Retinal pigment epithelial cell (primary cell): ENCODE measurements around the gene ELAPOR1.

Experiments
- DNase-seq: peaks from one replicate; pipeline ENCODE4 v3.0.0-alpha.2; 2010; ENCODE audit warnings: low read depth
- H3K4me3 ChIP-seq: 2 replicates; pipeline ENCODE4 v1.5.1; 2011; ENCODE audit warnings: mild to moderate bottlenecking, low read length, control low read depth, moderate library complexity
- CTCF ChIP-seq: conservative IDR thresholded peaks from 2 replicates; pipeline ENCODE4 v1.5.1; 2011; ENCODE audit warnings: low read depth, low read length, control low read depth, inconsistent platforms

Gene ELAPOR1

GRCh38 chr1:109120356-109120755 is 6.4 kb downstream of the ELAPOR1 start:
- no peak overlapping the region for H3K4me3 ChIP-seq
- TF ChIP-seq CTCF: no peak
- DNase-seq: no peak

DNA sequence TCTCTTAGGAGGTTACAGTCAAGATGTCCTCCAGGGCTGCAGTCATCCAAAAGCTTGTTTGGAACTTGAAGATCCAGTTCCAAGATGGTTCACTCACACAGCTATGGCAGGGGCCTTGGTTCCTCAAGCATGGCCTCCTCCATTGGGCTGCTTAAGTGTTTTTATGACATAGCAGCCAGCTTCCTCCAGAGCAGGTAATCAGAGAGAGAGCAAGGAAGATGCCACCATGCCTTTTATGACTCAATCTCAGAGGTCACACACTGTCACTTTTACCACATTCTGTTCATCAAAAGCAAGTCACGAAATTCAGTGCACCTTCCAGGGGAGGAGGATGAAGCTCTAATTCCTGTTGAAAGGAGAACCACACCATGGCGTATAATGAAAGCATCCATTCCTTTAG is 17.1 kb downstream of the ELAPOR1 start:
- no peak for DNase-seq
- TF ChIP-seq CTCF: no peak
- H3K4me3 ChIP-seq: no peak overlapping the region

- DNase-seq: no peak
- H3K4me3 ChIP-seq: no peak overlapping the region
- TF ChIP-seq CTCF: no peak
These were observed 17.9 kb downstream of the ELAPOR1 start for GRCh38 chr1:109131800-109132199.

- no peak overlapping the region for H3K4me3 ChIP-seq
- no peak for DNase-seq
- no peak for TF ChIP-seq CTCF
These were observed 19.2 kb downstream of the ELAPOR1 start for GRCh38 chr1:109133002-109133706.

DNA sequence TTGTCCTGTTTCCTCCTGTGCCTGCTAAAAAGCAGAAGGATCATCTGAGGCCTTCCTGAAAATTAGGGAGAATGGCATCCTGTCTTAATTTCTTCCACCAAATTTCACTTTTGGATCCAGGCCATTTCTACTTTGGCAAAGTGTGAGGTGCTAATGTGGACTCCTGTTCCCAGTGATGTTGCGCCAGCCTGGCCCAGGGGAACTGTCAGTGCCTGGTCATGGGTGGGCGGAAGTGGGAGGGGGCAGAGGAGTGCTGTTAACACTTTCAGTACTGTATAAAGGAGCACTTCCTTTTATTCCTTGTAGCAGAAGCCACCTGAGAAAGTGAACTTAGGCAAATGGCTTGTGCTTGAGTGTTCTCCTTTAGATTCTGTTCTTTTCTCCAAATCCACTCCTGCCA is 19.9 kb downstream of the ELAPOR1 start:
- no peak for TF ChIP-seq CTCF
- no peak for DNase-seq
- no peak overlapping the region for H3K4me3 ChIP-seq

DNA sequence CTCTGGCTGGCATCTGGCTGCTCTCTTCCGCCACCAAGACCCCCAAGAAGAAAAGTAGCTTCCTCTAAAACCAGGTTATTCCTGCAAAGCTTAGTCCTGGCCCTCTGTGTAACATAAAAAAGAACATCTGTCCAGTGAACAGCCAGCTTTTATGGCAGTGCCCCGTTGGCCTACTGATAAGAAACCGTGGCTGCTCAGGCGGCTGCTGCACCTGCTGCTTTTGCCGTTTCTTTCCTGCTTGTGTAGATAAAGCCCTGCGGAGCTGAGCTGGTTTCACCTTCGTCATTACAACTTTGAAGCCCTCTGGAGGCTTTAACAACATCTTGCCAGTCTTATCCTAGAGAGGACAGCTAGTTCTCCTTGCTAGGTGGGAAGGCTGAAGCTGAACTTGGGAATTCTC is 20.5 kb downstream of the ELAPOR1 start:
- DNase-seq: no peak
- no peak for TF ChIP-seq CTCF
- H3K4me3 ChIP-seq: no peak overlapping the region

GRCh38 chr1:109135940-109136339 is 22.0 kb downstream of the ELAPOR1 start:
- no peak for DNase-seq
- TF ChIP-seq CTCF: no peak
- H3K4me3 ChIP-seq: no peak overlapping the region
